Right atrium auricular region (tissue), 2 donors: ENCODE measurements around the gene YJU2. TPM values are rescaled to one million over a fixed set of nuclear protein-coding genes. Genes with fewer than 3 reads are reported as not detected.

Experiments used
- DNase-seq: peaks from one replicate; pipeline ENCODE4 v3.0.0-alpha.2; 2019; ENCODE audit warnings: low spot score
- H3K27ac ChIP-seq, 2 donors: fragments of 200-600 bp; sonication (generic); 1 replicate in 1 of 2; 2 replicates in 1 of 2; pipeline ENCODE4 v1.5.1; 2016 to 2019
- H3K27me3 ChIP-seq, 2 donors: fragments of 200-600 bp; sonication (generic); one replicate each; pipeline versions ENCODE4 v1.5.1 to v1.6.0; 2017 to 2019
- H3K36me3 ChIP-seq: fragments of 200-600 bp; sonication (generic); one replicate; pipeline ENCODE4 v1.5.1; 2016
- H3K4me1 ChIP-seq, 2 donors: fragments of 200-600 bp; sonication (generic); one replicate each; pipeline versions ENCODE4 v1.5.1 to v1.6.0; 2017 to 2019
- H3K4me3 ChIP-seq, 2 donors: fragments of 200-600 bp; sonication (generic); 1 replicate in 1 of 2; 2 replicates in 1 of 2; pipeline ENCODE4 v1.5.1; 2017 to 2019; ENCODE audit warnings: mild to moderate bottlenecking in 1 of 2, moderate library complexity in 1 of 2
- H3K9me3 ChIP-seq, 2 donors: fragments of 200-600 bp; sonication (generic); one replicate each; pipeline ENCODE4 v1.5.1; 2019
- total RNA-seq, 2 donors: library from RNA; depleted of rRNA; stranded (reverse); fragments of >200 nt; gene quantifications; one replicate each; pipeline ENCODE4 v1.1.0, GENCODE V29; 2016
- TF ChIP-seq, protein P1 (sequence below), 2 donors: fragments of 200-600 bp; sonication (generic); IDR thresholded peaks; one replicate each; pipeline ENCODE4 v1.5.1; 2019; ENCODE audit warnings: antibody characterized with exemption in 2 of 2

The YJU2 gene
- total RNA-seq, 2 donors from 2014 or later, result 9.1 to 17.6 TPM

DNA sequence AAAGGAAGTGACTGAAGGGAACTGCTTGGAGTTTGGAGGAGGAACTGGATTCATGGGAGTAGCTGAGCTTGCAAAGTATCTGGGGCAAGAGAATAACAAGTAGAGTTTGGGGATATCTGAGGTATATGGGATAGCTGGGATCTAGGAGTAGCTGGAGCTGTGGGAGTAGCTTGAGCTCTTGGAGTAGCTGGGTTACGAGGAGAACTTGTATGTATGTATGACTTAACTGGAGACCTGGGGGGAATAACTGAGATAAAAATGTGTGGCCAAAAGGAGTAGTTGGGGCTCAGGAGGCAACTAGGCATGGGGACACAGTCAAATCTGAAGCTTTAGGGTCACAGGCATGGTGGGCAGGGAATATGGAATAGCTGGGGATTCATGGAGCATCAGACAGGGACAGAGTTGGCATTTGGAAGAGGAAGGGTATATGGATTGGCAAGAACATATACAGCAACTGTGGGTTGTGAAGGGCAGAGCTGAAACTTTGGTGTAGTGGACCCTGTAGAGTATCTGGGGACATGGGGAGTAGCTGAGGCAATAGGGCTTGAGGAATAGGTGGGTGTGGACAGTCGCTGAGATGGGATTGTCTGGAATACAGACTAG lies 45.8 kb upstream of the YJU2 start:
- TF ChIP-seq, protein P1, sequence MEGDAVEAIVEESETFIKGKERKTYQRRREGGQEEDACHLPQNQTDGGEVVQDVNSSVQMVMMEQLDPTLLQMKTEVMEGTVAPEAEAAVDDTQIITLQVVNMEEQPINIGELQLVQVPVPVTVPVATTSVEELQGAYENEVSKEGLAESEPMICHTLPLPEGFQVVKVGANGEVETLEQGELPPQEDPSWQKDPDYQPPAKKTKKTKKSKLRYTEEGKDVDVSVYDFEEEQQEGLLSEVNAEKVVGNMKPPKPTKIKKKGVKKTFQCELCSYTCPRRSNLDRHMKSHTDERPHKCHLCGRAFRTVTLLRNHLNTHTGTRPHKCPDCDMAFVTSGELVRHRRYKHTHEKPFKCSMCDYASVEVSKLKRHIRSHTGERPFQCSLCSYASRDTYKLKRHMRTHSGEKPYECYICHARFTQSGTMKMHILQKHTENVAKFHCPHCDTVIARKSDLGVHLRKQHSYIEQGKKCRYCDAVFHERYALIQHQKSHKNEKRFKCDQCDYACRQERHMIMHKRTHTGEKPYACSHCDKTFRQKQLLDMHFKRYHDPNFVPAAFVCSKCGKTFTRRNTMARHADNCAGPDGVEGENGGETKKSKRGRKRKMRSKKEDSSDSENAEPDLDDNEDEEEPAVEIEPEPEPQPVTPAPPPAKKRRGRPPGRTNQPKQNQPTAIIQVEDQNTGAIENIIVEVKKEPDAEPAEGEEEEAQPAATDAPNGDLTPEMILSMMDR (IDR thresholded peaks at IDR 0.05), result no peak
- Histone ChIP-seq H3K36me3 (no peaks in the 10 kb centered on the region), H3K4me3 (no peak overlapping the region), H3K27ac (no peak overlapping the region), H3K27me3 (peaks cover 12 to 17% of the 10 kb centered on the region in 2 donors), H3K4me1 (peaks cover 0 to 9% of the 10 kb centered on the region in 2 donors), H3K9me3 (no peaks in the 10 kb centered on the region)
- DNase-seq, result no peak

DNA sequence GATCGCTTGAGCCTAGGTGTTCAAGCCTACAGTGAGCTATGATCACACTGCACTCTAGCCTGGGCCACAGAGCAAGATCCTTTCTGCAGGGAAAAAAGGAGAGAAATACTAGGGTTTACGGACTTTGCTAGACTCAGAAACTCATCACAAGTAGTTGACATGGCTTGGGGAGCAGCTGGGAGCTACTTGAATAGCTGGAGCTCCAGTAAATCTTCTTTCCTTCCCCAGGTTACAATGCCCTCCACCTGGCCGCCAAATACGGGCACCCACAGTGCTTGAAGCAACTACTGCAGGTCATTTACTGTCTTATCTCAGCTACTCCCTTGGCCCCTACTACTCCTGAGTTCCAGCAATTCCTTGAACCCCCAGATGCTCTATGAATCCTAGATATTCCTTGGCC lies 45.1 kb upstream of the YJU2 start:
- no peak for DNase-seq
- TF ChIP-seq, protein P1 (IDR thresholded peaks at IDR 0.05), result no peak
- no peak overlapping the region for H3K4me3 ChIP-seq
- H3K9me3 ChIP-seq, result no peaks in the 10 kb centered on the region
- peaks cover 0 to 9% of the 10 kb centered on the region in 2 donors for H3K4me1 ChIP-seq
- H3K27ac ChIP-seq, result no peak overlapping the region
- no peaks in the 10 kb centered on the region for H3K36me3 ChIP-seq
- H3K27me3 ChIP-seq, result peaks cover 8 to 14% of the 10 kb centered on the region in 2 donors

DNA sequence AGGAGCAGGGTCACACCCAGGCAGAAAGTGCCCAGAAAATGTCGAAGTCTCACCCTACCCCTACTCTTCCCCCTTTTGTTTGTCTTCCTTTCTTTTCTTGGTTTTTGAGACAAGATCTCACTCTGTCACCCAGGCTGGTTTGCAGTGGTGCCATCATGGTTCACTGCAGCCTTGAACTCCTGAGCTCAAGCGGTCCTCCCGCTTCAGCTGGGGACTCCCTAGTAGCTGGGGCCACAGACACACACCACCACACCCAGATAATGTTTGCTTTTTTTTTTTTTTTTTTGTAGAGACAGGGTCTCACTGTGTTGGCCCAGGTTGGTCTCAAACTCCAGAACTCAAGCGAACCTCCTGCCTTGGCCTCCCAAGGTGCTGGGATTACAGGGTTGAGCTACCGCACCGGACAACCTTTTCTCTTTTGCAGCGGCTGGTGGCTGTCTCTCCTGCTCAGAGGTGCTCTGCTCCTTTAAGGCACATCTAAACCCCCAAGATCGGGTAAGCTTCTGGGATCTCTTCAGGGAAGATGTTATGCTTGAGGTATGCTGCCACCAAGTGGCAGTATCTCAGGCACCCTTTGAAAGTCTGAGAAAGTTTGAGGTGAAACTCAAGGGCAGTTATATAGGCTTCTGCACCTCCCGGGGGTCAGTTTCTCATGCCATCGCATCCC lies 39.9 kb upstream of the YJU2 start:
- Histone ChIP-seq H3K27me3 (no peaks in the 10 kb centered on the region), H3K9me3 (no peaks in the 10 kb centered on the region), H3K4me3 (no peak overlapping the region), H3K27ac (no peak overlapping the region), H3K4me1 (no peaks in the 10 kb centered on the region), H3K36me3 (no peaks in the 10 kb centered on the region)
- TF ChIP-seq, protein P1 (IDR thresholded peaks at IDR 0.05), result no peak
- DNase-seq, result no peak

DNA sequence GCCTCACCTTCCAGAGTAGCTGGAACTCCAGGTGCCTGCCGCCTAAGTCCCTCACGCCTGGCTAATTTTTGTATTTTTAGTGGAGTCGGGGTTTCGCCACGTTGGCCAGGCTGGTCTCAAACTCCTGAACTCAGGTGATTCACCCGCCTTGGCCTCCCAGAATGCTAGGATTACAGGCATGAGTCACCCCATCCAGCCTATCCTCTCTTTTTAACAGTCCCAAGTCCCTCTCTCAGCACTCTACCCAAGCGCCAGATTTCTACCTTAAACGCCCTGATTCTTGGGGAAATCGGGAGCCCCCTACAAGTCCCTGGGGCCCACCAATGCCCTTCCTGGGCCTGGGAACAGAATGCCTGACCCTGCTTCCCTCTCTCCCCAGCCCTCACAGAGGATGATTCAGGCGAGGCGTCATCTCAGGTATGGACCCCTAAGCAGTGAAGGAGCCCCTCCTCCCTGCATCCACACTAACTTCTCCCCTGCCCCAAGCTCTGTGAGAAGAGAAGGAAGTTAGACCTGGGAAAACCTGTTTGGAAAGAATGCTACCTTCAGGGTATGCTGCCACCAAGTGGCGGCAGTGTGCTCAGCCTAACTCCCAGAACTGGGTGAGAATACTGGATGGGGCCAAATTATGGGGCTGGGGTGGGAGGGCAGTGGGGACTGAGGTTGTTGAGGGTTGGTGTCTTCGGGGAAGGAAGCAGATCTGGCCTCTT lies 38.3 kb upstream of the YJU2 start:
- DNase-seq, result no peak
- H3K27me3 ChIP-seq, result no peaks in the 10 kb centered on the region
- H3K9me3 ChIP-seq, result no peaks in the 10 kb centered on the region
- TF ChIP-seq, protein P1 (IDR thresholded peaks at IDR 0.05), result no peak
- H3K4me1 ChIP-seq, result no peaks in the 10 kb centered on the region
- no peak overlapping the region for H3K27ac ChIP-seq
- no peaks in the 10 kb centered on the region for H3K36me3 ChIP-seq
- no peak overlapping the region for H3K4me3 ChIP-seq

DNA sequence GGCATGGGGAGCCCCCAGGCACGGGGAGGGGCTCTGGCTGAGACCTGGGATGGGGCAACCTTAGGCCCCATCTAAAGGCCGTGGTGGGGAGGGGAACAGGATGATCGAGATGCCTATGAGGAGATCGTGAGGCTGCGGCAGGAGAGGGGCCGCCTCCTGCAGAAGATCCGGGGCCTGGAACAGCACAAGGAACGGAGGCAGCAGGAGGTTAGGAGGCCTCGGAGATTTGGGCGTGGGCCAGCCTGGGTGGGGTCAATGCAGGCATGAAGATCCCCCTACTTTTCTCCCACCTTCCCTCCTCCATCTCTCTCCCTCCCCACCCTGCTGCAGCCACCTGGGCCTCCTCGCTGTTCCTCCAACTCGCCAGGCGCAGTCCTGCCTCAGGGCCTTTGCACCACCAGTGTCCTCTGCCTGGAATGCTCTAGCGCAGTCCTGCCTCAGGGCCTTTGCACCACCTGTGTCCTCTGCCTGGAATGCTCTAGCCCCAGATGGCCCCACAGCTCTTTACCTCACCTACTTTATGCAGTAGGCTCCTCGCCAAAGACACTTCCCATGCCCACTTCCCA lies 36.6 kb upstream of the YJU2 start:
- Histone ChIP-seq H3K9me3 (no peaks in the 10 kb centered on the region), H3K36me3 (no peaks in the 10 kb centered on the region), H3K27ac (no peak overlapping the region), H3K27me3 (no peaks in the 10 kb centered on the region), H3K4me1 (no peaks in the 10 kb centered on the region), H3K4me3 (no peak overlapping the region)
- no peak for DNase-seq
- TF ChIP-seq, protein P1 (IDR thresholded peaks at IDR 0.05), result no peak
